CD4-positive, alpha-beta T cell treated with Interleukin-15 for 1 hour (primary cell): ENCODE results near the gene CD99L2.
A peak's percentile ranks its signal among the peaks of the same experiment; 100 is the strongest.

Experiments
- DNase-seq: peaks from one replicate; pipeline ENCODE4 v3.0.0-alpha.2; 2020

CD99L2 gene

DNA sequence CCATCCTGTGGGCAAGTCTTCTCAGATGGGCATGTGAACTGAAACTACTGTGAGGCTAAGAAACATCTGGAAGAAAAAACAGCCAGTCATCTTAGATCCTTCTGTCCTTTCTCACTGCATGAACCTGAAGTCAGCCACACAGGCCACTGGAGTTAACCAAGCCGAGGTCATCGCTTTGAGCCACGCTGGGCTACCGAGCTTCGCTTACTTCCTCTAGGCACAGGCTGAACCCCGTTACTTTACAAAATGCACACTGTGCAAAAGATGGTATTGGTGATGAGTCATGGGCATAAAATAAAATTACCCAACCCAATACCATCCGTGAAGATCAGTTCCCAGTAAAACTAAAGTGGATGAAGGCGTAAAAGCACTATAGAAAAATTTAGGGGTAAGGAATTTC, 119.1 kb downstream of the CD99L2 start:
- no peak for DNase-seq

DNA sequence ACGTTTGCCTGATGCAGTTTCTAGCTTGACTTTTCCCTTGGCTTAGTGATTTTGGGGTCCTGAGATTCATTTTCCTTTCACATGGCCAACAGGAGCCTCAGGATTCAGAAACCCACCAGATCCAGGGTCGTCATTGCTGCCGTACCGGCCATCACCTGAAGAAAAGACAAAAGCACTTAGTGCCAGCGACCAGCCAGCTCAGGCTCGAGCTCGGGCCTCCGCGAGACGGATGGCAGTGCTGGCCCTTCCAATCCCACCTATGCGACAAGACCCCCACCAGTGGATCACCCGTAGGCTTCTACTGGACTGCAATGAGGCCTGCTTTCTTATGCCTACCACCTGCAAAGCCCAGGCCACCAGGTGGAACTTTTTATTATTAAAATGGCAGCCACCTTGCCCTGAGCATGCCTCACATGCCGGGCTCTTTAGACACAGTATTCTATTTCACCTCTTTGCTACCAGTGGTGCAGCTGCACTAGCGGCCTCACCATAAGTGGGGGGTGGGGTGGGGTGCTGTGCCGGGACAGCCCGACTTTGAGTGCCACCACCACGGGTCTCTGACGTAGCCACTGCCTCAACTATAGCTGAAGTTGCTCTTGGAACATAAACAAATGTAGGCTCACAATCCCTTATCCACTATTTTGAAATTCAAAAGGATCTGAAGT, 121.0 kb downstream of the CD99L2 start:
- no peak for DNase-seq

DNA sequence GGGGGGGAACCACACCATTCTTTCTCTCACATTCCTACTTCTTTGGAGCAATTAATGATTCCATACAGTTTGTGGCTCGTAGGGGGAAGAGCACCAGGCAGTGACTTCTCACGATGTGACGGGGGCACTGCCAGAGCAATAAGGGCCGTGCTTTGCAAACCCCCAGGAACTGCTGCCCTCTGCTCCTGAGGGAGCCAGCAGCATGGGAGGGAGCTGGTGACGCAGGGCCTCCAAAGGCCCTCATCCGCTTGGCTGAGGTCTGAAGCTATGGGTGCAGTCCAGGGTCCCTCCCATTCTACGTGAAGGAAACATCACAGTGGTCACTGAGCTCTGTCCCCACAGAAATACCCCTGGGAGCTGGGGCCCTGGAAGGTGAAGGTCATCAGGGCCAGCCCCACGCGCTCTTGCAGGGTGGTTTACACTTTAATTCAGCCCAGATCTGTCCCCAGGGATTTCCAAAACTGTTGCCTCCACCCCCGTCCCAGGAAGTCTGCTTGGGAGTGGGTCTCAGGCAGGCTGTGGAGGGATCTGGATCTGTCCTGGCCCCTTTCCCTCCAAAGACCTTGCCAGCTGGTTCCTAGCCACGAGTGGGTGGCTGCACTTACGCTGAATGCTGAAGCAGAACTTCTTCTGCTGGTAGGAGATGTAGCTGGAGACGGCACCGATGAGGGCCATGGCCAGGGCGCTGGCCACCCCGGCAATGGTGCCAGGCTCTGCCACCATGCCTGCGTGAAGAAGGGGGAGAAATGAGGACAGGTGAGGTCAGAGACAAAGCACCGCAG, 122.7 kb downstream of the CD99L2 start:
- no peak for DNase-seq

DNA sequence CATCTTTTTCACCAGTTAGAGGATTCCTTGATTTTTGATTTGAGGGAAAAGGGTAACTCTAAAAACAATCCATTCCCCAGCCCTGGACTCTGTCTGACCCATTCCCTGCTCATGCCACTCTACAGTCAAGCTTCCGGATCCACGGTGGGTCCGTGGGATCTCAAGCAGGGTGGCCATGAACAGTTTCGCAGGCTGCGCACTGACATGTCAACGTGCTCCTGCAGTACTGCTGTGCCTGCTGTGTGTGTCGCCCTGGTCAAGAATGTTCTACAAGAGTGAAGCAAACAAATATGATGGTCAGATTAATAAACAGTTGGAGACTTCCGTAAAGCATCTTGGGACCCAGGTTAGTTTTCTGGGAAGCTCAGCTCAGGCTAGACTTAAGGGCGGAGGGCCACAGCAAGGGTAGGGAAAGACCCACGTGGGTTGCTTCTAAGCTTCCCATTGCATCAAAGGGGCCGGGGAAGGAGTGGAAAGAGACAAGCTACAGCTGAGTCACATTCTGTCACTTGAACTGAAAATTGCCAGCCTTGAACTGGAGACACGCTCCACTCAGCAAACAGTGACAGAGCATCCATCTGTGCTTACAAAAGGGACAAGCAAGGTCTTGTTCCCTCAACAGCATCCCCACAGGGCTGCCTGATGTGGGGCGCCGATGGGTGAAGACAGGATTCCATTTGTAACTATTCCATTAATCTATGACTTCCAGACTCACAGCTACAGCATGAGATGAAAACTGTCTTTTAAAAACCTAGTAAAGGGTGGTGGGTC, 123.5 kb downstream of the CD99L2 start:
- no peak for DNase-seq

DNA sequence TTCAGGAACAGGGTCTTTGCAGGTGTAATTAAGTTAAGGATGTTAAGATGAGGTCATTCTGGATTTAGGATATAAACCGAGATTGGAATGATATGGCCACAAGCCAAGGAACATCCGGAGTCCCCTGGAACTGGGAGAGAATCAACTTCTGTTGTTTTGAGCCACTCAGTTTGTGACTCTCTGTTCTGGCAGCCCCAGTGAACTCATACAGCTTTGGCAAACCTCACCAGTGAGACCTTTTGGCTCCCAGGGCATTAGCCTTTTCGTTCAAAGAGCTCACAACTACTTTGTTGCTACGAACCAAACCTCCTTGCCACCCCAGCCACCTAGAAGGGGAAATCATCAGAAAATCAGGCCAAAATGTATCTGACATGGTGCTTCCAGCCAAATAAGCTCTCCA, 124.8 kb downstream of the CD99L2 start:
- no peak for DNase-seq

DNA sequence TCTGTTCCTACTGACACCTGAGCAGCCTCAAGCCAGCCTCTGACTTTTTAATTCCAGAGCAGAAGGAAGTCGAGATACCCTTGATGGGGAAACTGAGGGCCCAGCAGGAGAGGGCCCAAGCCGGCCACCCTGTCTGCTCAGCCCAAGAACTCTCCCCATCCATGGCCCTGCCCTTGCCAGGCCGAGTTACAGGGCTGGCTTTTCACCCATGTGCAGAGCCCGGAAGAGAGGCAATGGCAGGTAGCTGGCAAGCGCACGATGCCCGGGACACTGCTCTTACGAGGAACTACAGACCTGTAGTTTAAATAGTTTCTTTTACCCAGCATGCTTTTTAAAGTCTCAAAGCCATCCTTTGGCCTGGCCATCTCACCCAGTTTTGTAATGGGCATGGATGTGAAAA, 125.4 kb downstream of the CD99L2 start:
- DNase-seq: no peak

DNA sequence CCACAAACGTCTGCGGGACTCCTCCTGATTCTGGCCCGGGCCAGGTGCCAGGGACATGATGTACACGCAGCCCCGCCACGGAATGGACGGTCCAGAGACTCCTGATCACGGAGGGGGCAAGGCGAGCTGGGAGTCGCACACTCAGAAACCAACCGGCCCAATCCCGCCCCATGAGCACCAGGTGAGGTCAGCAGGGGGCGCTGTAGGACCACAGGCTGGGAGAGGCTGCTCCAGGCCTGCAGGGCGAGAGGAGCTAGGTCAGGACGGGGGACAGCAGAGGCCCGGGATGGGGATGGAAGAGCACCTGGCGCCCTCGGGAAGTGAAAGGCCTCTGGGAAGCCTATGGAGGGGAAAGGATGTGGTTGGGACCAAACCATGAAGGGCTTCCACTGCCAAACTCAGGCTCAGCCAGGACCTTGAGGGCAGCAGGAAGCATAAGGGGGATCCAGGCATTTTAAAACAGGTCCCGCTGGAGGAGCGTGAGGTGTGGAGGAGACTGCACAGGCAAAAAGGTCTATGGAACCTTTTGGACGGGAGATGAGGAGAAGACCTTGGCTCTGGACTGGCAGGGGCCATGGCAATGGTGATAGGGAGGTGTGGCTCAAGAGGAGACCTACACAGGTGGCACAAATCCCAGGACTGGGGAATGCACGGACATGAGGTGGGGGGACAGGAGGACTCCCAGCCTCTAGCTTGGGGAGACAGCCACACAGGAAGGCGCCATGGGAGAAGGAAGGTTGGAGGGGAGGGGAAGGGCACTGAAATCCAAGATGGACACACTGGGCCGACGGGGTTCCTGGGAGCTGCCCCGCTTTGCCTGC, 126.1 kb downstream of the CD99L2 start:
- DNase-seq: peak; percentile 57

DNA sequence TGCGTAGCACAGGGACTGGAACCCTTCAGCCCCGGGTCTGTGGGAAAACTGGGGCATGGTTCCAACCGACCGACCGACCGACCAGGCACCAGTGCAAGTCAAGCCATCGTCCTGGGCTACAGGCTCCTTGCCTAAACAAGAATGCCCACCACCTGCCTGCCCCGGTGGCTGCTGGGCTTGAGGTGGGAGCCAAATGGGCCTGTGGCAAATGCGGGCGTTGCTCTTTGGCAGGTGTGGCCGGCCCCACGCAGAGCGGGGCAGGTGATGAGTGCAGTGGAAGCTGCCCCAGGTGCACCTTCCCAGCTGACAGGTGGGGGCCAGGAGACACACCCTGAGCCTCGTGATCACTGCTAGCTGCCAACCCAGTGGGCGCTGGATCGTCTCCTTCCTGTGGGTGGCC, 127.4 kb downstream of the CD99L2 start:
- no peak for DNase-seq

DNA sequence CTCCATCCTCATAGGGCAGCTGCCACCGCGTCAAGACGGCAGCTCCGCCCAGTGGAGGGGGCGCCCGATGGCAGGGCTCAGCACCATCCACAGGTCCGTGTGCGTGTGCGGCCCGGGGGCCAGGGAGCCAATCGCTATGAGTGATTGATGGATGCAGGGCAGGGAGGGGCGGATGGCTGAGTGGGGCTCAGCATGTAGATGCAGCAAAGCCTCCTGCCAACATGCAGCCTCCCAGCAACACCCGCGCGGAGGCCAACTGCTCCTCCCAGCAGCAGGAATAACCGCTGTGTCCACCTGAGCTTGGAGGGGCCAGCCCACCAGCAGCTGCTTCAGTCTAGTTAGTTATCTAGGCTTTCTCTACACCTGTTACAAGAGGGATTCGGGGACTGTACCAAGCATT, 127.8 kb downstream of the CD99L2 start:
- DNase-seq: no peak

DNA sequence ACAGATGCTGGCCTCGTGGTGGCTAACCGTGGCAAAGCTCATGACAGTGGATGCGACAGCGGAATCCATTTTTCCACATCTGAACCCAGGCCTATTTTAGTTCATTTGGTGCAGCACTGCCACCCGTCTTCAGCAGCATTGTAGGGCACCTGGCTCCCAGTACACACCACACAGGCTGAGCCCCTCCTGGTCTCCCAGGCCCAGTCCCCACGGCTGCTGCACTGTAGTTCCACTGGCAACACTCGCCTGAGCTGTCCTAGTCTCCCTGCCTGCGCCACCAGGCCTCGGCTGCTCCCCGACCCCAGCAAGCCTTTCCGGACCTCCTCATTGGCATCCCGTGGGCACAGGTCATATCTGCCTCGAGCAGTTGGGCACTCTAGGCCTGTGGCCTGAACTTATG, 129.1 kb downstream of the CD99L2 start:
- no peak for DNase-seq

DNA sequence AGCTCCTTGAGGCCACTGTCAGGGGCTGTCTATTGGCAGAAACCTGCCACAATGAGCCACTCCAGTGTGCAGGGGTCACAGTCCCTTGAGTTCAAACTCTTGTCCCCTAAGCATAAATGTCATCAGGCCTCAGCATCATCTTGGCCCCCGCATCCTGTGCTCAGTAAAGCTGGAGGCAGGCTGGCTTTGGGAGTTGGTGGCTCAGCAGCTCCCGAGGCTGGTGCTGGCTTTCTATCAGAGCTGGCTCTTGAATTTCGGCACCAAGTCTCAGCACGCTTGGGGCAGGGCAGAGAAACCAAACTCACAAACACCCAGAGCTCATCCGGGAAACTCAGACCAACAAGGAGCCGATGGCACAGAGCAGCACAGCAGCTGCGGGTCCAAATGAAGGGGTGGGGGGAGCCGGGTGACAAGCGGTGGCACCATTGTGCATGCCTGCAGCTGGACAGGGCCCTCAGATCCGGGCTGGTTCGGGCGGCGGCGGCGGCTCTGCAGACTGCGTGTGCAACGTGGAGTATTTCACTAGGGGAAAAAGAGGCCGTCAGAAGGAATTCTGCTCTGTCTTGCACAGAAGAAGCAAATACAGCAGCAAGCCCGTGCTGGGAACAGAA, 129.8 kb downstream of the CD99L2 start:
- DNase-seq: no peak

DNA sequence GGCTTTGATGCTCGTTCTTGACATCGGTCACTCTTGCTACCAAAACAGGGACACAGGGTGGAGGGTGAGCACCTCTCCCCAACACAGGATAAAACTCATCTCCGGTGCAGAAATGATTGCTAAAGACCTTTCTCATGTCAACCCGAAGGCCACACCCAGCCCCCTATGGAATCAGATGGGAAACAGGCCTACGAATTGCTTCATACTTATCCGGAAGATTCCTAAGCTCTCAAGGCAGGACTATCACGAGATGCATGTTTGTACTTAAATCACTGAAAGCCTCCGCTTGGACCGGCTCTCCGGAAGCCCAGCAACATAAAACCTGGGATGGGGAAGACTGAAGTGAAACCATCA, 130.4 kb downstream of the CD99L2 start:
- DNase-seq: no peak

DNA sequence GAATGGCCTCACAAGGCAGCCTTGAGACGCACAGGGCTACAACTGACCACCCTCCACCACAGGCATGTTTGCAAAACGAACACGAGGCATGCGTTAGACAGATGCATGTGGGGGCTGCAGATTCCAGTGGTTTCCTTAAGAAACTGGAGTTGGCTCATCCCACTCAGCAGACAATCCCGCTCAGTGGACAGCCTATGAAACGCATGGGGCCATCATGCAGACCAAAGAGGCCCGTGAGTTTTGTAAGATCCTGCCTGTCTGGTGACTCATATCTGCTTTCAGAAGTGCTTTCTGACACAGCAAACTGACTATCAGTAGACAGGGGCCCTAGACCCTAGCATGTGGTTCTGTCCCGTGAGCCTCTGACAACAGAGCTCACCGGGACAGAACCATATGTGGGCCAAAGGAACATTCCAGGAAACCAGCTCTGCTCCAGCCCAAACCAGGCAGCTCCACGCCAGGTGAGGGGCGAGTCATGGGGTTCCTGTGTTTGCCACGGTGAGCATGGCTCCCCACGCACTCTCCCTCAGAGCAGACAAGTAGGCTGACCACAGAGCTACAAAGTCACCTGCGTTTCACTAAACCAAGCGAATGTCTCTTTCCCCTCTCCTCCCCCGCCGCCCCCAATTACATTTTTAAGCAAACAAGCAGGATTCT, 130.9 kb downstream of the CD99L2 start:
- no peak for DNase-seq

DNA sequence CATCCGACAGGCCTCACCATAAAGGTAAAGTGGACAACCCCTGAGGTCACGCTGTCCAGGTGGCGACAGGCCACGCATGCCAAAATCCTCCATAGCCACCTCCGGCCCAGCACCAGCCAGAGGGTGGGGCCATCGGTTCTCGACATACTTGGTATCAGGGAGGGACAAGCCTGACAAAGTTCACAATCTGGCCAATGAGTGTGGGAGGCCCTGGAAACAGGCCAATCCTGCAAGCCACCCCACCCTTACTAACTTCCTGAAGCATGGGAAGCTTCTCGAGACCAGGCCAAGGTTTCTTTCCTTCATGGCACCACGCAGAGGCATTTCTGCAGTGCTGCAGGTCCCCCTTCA, 131.4 kb downstream of the CD99L2 start:
- no peak for DNase-seq

DNA sequence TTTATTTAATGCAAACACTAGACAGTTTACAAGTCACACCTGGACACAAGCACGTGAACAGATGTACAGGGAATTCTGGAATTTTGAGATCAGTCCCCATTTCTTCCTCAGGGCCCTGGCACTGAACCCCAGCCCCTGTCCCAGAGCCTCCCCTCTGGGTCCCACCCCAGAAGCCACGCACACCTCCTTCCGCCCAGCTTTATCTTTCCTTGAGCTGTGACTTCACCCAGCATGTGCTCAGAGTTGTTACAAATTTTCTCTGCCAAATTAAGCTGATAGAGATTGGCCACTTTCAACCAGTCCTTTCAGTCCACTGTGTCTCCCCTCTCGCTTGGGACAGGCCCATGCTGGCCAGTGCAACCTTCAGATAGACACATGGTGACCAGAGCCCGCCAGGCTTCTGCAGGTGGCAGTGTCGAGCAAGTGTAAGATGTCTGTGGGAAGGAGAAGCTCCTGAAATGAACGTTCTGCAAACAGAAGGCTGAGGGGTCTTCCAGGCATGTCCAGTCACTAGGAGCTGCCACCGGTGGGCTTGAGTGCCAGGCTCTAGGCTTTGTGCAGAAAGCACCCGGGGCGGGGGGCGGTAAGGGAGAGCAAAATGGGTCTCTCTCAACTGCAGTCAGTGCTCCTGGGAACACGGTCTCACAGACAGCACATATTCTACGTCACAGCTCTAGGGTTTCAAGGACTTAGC, 132.0 kb downstream of the CD99L2 start:
- no peak for DNase-seq

DNA sequence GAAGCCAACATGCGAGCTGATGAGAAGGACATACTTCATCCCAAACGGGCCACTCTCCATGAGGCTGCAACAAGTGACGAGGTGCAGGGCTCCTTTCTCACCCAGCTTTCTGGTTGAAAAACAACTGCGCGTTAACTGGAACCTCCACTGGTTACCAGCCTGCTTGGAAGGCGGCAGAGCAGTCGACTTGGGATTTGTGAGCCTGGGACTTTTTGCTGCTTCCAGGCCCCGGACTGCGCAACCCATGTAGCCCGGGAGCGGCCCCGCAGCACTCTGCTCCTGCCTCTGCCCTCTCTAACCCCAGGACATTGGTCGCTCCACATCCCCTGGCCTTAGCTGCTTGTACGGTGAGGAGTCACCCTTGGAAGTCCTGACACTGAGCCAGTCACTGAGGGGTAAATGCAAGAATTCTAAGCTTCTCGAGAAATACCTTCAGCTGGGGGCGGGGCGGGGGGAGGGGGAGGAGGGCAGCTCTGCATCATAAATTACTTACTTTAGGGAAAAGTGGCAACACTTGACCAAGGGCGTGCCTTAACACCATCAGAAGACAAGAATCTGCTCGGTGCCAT, 132.6 kb downstream of the CD99L2 start:
- DNase-seq: no peak

DNA sequence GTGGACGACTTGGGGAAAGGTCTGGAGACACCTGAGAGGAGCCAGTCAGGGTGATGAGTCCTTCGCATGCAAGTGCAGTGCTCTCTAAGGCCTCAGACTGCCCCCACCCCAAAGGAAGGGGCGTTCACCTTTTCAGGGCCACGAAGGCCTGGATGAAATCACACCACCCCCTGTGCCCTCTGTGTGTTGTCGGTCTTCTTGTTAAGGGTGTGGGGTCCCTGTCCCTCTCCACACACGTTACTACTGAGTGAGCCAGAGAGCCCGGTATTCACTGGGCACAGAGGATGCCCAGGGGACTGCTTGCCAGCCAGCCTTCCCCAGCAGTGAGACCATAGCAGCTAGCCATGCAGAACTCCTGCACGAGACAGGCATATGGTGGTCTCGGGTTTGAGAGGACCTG, 133.2 kb downstream of the CD99L2 start:
- DNase-seq: no peak

DNA sequence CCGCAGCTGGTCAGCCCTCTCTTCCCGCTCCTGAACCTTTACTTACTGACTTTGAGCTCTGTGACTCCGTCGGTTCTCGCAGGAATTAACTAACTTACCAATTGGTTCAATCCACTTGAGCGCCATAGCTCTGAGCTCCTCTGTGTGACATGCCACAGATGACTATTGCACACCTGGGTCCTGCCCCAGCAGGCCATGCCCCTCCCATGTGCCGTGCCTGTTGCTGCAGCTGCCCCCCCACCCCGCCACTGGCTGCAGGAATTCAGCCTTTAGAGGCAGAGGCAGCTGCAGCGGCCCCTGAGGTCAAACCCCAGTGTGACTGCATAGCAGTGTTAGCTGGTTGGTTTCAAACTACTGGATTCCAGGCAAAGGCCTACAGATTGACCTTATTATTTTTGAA, 134.7 kb downstream of the CD99L2 start:
- no peak for DNase-seq

DNA sequence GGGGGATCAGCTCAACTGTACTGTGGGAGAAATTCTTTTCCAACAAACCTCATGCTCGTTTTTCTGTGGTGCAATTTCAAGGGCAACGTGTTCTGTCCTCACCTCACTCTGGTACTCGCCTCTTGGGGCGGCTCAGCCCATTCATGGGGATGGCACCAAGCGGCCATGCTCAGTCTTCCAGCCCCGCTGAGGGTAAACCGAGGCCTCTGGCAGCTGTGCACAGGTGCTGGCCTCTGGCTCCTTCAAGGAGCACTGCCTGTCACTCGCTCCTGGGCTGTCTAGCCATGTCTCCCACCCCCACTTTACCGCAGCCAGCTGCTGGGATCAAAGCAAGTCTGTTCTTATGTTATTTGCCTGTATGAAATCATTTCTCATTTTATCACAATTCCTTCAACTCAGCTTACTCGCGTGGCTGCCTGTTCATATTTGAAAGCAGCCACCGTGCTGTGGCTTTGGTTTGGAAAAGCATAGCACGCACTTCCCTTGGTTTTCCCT, 135.1 kb downstream of the CD99L2 start:
- no peak for DNase-seq

DNA sequence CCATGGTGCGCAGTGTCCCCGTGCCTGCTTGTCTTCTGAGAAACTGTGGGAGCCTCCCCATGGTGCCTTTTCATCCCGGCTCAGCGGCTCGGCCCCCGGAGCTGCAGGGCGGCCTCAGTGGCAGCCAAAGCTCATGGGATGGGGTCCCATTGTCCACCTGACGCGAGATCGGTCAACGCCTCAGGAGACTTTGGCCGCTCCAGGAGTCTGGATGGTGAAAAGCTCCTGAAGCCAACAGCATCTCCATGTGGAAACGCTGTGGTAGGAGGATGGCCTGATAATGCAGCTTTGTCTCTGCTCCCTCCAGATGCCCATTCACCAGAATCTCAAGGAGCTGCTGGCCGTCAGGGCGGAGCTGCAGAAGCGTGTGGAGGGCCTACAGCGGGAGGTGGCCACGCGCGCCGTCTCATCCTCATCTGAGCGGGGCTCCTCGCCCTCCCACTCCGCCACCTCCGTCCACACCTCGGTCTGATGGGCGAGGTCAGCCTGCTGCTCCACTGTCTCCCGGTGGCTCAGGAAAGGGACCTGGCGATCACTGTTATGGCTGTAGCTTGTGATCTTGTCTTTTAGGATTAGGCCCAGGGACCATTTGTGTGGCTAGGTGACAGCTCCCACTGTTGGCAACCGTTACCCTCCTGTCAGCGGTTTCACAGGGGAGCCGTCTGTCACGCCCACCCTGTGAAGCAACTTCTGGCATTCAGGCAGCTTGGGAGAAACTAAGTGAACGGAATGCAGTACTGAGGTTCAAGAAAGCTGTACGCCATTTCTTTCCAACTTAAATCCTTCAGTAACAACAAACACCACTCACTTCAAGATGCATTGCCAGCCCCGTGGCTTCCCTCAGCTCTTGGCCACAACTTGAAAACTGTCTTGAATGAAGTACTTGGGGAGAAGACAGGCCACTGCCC, 136.0 kb downstream of the CD99L2 start:
- DNase-seq: no peak
